ENCODE measurements around the gene ZDHHC11.

DNA sequence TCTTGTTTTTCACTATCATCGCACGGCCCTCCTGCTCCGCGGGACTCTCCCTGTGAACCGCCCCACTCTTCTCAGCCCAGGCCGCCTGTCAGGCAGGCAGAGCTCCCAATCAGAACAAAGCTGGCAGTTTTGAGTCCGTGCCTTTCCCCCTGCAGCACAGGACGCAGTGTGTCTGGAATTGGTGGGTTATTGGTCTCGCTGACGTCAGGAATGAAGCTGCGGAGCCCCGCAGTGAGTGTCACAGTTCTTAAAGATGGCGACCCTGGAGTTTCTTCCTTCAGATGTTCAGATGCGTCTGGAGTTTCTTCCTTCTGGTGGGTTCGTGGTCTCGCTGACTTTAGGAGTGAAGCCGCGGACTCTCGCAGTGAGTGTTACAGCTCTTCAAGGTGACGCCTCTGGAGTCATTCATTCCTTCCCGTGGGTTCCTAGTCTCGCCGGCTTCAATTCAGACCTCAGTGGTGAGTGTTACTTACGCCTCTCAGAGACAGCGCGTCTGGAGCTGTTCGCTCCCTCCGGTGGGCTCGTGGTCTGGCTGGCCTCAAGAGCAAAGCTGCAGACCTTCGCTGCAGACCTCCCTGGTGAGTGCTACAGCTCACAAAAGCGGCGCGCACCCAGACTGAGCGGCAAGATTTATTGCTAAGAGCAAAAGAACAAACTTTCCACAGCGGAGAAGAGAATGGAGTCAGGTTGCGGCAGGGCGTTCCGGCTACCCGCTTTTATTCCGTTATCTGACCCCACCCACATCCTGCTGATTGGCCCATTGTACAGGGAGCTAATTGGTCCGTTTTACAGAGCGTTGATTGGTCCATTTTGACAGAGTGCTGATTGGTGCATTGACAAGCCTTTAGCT is 73.7 kb downstream of the ZDHHC11 start:
- TF ChIP-seq, protein P1, sequence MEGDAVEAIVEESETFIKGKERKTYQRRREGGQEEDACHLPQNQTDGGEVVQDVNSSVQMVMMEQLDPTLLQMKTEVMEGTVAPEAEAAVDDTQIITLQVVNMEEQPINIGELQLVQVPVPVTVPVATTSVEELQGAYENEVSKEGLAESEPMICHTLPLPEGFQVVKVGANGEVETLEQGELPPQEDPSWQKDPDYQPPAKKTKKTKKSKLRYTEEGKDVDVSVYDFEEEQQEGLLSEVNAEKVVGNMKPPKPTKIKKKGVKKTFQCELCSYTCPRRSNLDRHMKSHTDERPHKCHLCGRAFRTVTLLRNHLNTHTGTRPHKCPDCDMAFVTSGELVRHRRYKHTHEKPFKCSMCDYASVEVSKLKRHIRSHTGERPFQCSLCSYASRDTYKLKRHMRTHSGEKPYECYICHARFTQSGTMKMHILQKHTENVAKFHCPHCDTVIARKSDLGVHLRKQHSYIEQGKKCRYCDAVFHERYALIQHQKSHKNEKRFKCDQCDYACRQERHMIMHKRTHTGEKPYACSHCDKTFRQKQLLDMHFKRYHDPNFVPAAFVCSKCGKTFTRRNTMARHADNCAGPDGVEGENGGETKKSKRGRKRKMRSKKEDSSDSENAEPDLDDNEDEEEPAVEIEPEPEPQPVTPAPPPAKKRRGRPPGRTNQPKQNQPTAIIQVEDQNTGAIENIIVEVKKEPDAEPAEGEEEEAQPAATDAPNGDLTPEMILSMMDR (conservative IDR thresholded peaks at IDR 0.05): no peak
- TF ChIP-seq ZFX (IDR thresholded peaks at IDR 0.05): no peak

All from C4-2B (cell line).